Activated T-cell treated with anti-CD3 and anti-CD28 coated beads, Interleukin-2, amount 50 U/mL, for 4 hours (primary cell): ENCODE measurements around the gene FAM83F. TPM values are rescaled to one million over a fixed set of nuclear protein-coding genes. Genes with fewer than 3 reads are reported as not detected.

ENCODE experiments used
- ATAC-seq, 2 donors: fragments of 200-7000 bp; cut with Tn5 transposase; one replicate each; pipeline ENCODE4 v1.10.0; 2021
- DNase-seq: peaks from one replicate; pipeline ENCODE4 v3.0.0-alpha.2; 2020
- H3K27me3 Mint-ChIP-seq: one replicate; pipeline ENCODE4 v1.8.0; 2021; ENCODE audit warnings: low read depth, mixed read lengths
- H3K36me3 Mint-ChIP-seq: one replicate; pipeline ENCODE4 v1.8.0; 2022; ENCODE audit warnings: mixed read lengths; ENCODE audit not compliant: insufficient read depth
- H3K4me1 Mint-ChIP-seq: one replicate; pipeline ENCODE4 v1.8.0; 2021; ENCODE audit warnings: low read depth, mixed read lengths
- H3K4me3 Mint-ChIP-seq: one replicate; pipeline ENCODE4 v1.8.0; 2021; ENCODE audit warnings: mild to moderate bottlenecking, moderate library complexity, mixed read lengths
- H3K9me3 Mint-ChIP-seq: one replicate; pipeline ENCODE4 v1.8.0; 2021; ENCODE audit warnings: mixed read lengths
- total RNA-seq, 3 donors: library from RNA; stranded (reverse); gene quantifications; one replicate each; pipeline ENCODE4 v1.2.1, GENCODE V29; 2021

FAM83F gene
- total RNA-seq, 3 donors from 2014 or later, result 1.4 to 2.1 (median 2.0) TPM

DNA sequence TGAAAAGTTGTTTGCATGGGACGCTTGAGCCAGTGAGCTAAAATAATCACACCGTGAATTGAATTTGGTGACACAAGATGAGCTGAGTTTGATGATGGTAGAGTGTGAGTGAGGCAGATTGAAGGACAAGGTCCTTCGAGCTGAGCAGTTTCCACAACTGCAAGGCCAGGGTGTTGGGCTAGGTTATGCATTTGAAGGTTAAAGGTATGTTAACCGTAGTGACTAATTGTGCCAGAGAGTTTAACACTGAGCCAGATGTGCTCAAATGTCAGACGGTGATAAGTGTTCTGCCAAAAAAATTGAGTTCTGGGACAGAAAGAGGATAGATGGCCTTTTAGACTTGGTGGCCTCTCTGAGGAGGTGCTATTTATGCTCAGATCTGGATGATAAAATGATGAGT, 89.5 kb downstream of the FAM83F start:
- DNase-seq (no peak), ATAC-seq (peak in 1 of 2 donors; percentile 21)
- no peaks in the 10 kb centered on the region for H3K27me3 Mint-ChIP-seq
- H3K9me3 Mint-ChIP-seq, result no peaks in the 10 kb centered on the region
- H3K4me1 Mint-ChIP-seq, result peaks cover 39% of the 10 kb centered on the region
- H3K4me3 Mint-ChIP-seq, result no peak overlapping the region
- H3K36me3 Mint-ChIP-seq, result peaks cover 2% of the 10 kb centered on the region

GRCh38 chr22:40088818-40089217, 94.1 kb downstream of the FAM83F start:
- Mint-ChIP-seq H3K9me3 (peaks cover 4% of the 10 kb centered on the region), H3K27me3 (no peaks in the 10 kb centered on the region), H3K4me3 (no peak overlapping the region), H3K36me3 (peaks cover 4% of the 10 kb centered on the region), H3K4me1 (peaks cover 69% of the 10 kb centered on the region)
- DNase-seq, result no peak
- ATAC-seq, result no peak

Other genes with a start within 250 kb of the FAM83F start
- gene ENTHD1, start 101.2 kb upstream of the FAM83F start, total RNA-seq, result under 1 TPM; 0.38 to 0.53 (median 0.41) TPM
- gene GRAP2, start 93.9 kb upstream of the FAM83F start, total RNA-seq, result 10 to 100 TPM; 19.5 to 40.4 (median 26.4) TPM
- gene TMA7B, start 34.6 kb upstream of the FAM83F start, total RNA-seq, result under 1 TPM; 0.61 to 0.92 (median 0.76) TPM
- 10 to 100 TPM; 19.4 to 21.6 (median 21.2) TPM for gene TNRC6B, start 183.0 kb downstream of the FAM83F start, total RNA-seq